ENCODE data around the gene ENPEP. TPM values are rescaled to one million over a fixed set of nuclear protein-coding genes. Genes with fewer than 3 reads are reported as not detected.

The ENPEP gene
- total RNA-seq, 2 experiments from 2014 or later: 0.05 TPM; not detected in 1

- Mint-ChIP-seq H3K27me3 (peaks cover 11% of the 10 kb centered on the region), H3K9me3 (no peaks in the 10 kb centered on the region), H3K27ac (no peak overlapping the region), H3K4me3 (no peak overlapping the region), H3K4me1 (ENCODE audit: low read depth) (peaks cover 6% of the 10 kb centered on the region), H3K36me3 (ENCODE audit: low read depth) (no peaks in the 10 kb centered on the region)
- CTCF ChIA-PET: interaction anchor here (0.6 to 8.2 kb wide), 4 partner anchors 9 to 522 kb away, joined by 3 to 117 read pairs (median 9); no protein-coding TSS in a partner anchor
- POLR2A ChIA-PET: no interaction called here
- intact Hi-C loops (cut with micrococcal nuclease): no loop called here
- TF ChIP-seq CTCF (IDR thresholded peaks at IDR 0.05): no peak
- no peak for ATAC-seq
- no peak for DNase-seq
These were observed 44.9 kb downstream of the ENPEP start for GRCh38 chr4:110520886-110521285.

- Mint-ChIP-seq H3K4me1 (ENCODE audit: low read depth) (peaks cover 14% of the 10 kb centered on the region), H3K9me3 (no peaks in the 10 kb centered on the region), H3K36me3 (ENCODE audit: low read depth) (no peaks in the 10 kb centered on the region), H3K4me3 (no peak overlapping the region), H3K27ac (peak overlapping the region; percentile 3), H3K27me3 (peaks cover 26% of the 10 kb centered on the region)
- no peak for DNase-seq
- no peak for TF ChIP-seq CTCF (IDR thresholded peaks at IDR 0.05)
- POLR2A ChIA-PET: no interaction called here
- intact Hi-C loops (cut with micrococcal nuclease): no loop called here
- CTCF ChIA-PET: interaction anchor here (5.3 kb wide), 1 partner anchor 9 kb away, joined by 30 read pairs; no protein-coding TSS in a partner anchor
- no peak for ATAC-seq
These were observed 50.6 kb downstream of the ENPEP start for GRCh38 chr4:110526589-110526988.

GRCh38 chr4:110527156-110527555 lies 51.2 kb downstream of the ENPEP start:
- CTCF ChIA-PET: interaction anchor here (5.3 kb wide), 1 partner anchor 10 kb away, joined by 30 read pairs; no protein-coding TSS in a partner anchor
- ATAC-seq: peak; percentile 86
- DNase-seq: peak; percentile 61
- POLR2A ChIA-PET: no interaction called here
- peak overlapping the region; percentile 3 for H3K27ac Mint-ChIP-seq
- H3K9me3 Mint-ChIP-seq: no peaks in the 10 kb centered on the region
- no peak for TF ChIP-seq CTCF (IDR thresholded peaks at IDR 0.05)
- intact Hi-C loops (cut with micrococcal nuclease): no loop called here
- H3K36me3 Mint-ChIP-seq (ENCODE audit: low read depth): no peaks in the 10 kb centered on the region
- peaks cover 14% of the 10 kb centered on the region for H3K4me1 Mint-ChIP-seq (ENCODE audit: low read depth)
- H3K4me3 Mint-ChIP-seq: no peak overlapping the region
- peaks cover 29% of the 10 kb centered on the region for H3K27me3 Mint-ChIP-seq

- Mint-ChIP-seq H3K27ac (no peak overlapping the region), H3K36me3 (ENCODE audit: low read depth) (no peaks in the 10 kb centered on the region), H3K9me3 (peaks cover 3% of the 10 kb centered on the region), H3K4me1 (ENCODE audit: low read depth) (no peaks in the 10 kb centered on the region), H3K4me3 (no peak overlapping the region), H3K27me3 (peaks cover 34% of the 10 kb centered on the region)
- ChIA-PET CTCF (interaction anchor here (1.3 kb wide), 1 partner anchor 16 kb away, joined by 9 read pairs; no protein-coding TSS in a partner anchor), POLR2A (no interaction called here)
- intact Hi-C loops (cut with micrococcal nuclease): no loop called here
- TF ChIP-seq CTCF (IDR thresholded peaks at IDR 0.05): no peak
- DNase-seq: no peak
- no peak for ATAC-seq
These were observed 57.1 kb downstream of the ENPEP start for GRCh38 chr4:110532901-110533589.

GRCh38 chr4:110533590-110533910 lies 57.6 kb downstream of the ENPEP start:
- Mint-ChIP-seq H3K9me3 (peaks cover 3% of the 10 kb centered on the region), H3K4me1 (ENCODE audit: low read depth) (no peaks in the 10 kb centered on the region), H3K27ac (no peak overlapping the region), H3K27me3 (peaks cover 34% of the 10 kb centered on the region), H3K4me3 (no peak overlapping the region), H3K36me3 (ENCODE audit: low read depth) (no peaks in the 10 kb centered on the region)
- no peak for DNase-seq
- ChIA-PET CTCF (interaction anchor here (1.3 to 2.3 kb wide), 3 partner anchors 16 to 23 kb away, joined by 5 to 9 read pairs (median 6); no protein-coding TSS in a partner anchor), POLR2A (no interaction called here)
- ATAC-seq: no peak
- intact Hi-C loops (cut with micrococcal nuclease): no loop called here
- no peak for TF ChIP-seq CTCF (IDR thresholded peaks at IDR 0.05)

Measured in activated CD8-positive, alpha-beta T cell treated with anti-CD3 and anti-CD28 coated beads for 36 hours (primary cell).